ENCODE results near the gene PMF1.
"Not testable (repeated sequence)": the region's sequence is repeated elsewhere in the genome, so short reads cannot be mapped to it uniquely, and the experiment has no call there.

PMF1 gene, protein sequence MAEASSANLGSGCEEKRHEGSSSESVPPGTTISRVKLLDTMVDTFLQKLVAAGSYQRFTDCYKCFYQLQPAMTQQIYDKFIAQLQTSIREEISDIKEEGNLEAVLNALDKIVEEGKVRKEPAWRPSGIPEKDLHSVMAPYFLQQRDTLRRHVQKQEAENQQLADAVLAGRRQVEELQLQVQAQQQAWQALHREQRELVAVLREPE

DNA sequence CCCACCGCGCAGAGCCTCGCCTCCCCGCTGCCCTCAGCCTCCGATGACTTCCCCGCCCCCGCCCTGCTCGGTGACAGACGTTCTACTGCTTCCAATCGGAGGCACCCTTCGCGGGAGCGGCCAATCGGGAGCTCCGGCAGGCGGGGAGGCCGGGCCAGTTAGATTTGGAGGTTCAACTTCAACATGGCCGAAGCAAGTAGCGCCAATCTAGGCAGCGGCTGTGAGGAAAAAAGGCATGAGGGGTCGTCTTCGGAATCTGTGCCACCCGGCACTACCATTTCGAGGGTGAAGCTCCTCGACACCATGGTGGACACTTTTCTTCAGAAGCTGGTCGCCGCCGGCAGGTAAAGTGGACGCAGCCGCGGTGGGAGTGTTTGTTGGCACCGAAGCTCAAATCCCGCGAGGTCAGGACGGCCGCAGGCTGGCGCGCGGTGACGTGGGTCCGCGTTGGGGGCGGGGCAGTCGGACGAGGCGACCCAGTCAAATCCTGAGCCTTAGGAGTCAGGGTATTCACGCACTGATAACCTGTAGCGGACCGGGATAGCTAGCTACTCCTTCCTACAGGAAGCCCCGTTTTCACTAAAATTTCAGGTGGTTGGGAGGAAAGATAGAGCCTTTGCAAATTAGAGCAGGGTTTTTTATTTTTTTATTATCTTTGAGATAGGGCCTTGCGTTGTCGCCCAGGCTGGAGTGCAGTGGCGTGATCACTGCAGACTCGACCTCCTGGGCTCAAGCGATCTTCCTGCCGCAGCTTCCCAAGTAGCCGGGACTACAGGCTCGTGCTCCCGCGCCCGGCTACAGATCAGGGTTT lies at the start of gene PMF1:
TSS of gene PMF1 (plus strand) at position 175 of the 811 bp plus-strand sequence. CDS start at position 184, 9 bp downstream.
- in situ Hi-C loops (cut with MboI; ENCODE audit: low sequenced_read_pairs): loop anchor here (10.0 kb wide), 1 partner anchor 58 kb away; the partner anchor contains the start of gene SEMA4A

DNA sequence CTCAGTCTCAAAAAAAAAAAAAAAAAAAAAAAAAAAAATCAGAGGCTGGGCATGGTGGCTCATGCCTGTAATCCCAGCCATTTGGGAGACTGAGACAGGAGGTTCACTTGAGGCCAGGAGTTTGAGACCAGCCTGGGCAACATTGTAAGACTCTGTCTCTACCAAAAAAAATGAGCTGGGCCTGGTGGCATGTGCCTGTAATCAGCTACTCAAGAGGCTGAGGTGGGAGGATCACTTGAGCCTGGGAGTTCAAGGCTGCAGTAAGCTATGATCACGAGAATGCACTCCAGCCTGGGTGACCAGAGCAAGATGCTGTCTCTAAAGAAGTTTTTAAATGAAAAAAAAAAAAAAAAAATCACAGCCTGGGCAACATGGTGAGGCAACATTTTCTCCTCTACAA lies 49.1 kb upstream of the PMF1 start:
- in situ Hi-C loops (cut with MboI; ENCODE audit: low sequenced_read_pairs): no loop called here

DNA sequence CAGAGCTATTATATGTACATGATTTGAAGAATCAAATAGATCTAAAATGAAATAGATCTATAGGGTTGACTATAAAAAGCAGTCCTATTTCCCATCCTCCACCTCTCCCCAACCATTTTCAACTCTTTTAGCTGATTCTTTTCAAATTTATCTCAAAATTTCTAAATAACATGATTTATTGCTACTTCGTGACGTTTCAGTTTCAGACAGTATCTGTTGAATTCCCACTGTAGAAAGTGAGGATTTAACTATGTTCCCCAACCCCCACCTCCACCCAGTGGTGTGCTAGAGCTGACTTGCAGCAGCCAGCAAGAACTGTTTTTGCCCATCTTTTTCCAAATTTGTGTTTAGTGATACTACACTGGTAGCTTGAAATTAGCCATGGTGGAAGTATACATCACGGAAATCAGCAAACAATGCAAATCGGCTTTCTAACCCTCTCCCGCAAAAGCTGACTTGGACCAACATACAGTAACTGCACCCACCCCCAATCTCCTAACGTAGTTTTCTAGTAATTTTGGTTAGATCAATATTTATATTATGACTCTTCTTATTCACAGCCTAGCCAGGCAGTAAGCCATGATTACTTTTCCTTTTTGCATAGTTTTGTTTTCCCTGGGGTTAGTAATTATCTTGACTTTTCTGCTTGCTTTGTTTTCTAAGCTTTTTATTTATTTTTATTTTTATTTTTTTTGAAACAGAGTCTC lies 48.5 kb upstream of the PMF1 start:
- in situ Hi-C loops (cut with MboI; ENCODE audit: low sequenced_read_pairs): no loop called here

DNA sequence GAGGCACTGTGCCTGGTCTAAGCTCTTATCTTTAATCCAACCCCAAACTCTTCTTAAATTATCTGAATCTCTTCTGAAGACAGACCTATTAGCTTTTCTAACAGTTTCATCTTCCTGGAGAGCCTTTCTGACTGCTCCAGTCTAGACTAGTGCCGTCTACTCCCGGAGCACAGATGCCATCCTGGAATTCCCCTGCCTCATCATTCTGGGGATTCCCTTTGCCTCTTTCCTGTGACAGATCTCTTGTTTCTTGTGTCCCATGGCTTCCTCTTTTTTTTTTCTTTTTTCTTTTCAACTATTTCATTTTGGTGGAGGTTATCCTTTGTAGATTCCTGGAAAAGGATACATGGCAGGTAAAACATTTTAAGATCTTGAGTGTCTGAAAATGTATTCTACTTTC lies 47.7 kb upstream of the PMF1 start:
- in situ Hi-C loops (cut with MboI; ENCODE audit: low sequenced_read_pairs): no loop called here

DNA sequence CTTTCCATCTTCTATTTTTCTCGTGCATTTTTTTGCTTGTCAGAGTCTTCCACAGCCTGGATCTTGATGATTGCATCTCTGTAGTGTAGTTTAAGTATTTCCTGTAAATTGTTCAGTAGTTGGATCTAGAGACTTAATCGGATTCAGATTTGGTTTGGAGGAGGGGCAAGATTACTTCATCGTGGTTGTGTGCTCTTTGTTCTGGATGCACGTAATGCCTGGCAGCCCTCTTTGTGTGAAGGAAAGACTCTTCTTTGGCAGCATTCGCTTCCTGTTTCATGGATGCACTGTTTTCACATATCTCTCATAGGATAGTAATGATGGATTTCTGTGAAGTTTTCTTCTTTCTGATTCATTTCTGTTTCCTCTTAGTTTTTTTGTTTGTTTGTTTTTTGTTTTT lies 45.3 kb upstream of the PMF1 start:
- in situ Hi-C loops (cut with MboI; ENCODE audit: low sequenced_read_pairs): no loop called here

DNA sequence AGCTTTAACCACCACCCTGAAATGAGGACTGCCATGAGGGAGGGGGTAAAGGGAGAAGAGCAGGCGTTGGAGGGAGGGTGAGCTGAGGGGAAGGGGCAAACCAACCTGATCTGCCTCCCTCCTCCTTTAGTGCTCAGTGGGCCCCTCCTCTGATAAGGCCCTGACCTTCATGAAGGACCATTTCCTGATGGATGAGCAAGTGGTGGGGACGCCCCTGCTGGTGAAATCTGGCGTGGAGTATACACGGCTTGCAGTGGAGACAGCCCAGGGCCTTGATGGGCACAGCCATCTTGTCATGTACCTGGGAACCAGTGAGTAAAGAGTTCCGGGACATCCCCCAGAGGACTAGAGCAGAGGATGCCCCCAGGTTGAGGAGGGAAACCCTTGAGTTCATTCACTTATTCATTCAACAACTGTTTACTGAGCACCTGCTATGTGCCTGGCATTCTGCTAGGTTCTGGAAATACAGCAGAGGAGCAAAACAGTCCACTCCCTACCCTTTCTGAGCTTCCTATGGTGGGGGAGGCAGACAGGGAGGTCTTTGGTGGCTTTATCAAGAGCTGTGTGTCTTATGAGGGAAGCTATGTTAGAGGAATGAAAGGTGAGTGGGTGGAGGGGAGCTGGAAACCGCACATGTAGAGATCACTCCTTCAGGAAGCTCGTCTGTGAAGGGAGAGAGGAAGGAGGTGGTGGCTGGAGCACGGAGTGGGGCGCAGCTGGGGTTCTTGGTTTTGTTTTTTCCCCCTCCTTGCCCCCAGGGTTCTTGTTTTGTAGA lies 39.9 kb upstream of the PMF1 start:
- in situ Hi-C loops (cut with MboI; ENCODE audit: low sequenced_read_pairs): no loop called here

DNA sequence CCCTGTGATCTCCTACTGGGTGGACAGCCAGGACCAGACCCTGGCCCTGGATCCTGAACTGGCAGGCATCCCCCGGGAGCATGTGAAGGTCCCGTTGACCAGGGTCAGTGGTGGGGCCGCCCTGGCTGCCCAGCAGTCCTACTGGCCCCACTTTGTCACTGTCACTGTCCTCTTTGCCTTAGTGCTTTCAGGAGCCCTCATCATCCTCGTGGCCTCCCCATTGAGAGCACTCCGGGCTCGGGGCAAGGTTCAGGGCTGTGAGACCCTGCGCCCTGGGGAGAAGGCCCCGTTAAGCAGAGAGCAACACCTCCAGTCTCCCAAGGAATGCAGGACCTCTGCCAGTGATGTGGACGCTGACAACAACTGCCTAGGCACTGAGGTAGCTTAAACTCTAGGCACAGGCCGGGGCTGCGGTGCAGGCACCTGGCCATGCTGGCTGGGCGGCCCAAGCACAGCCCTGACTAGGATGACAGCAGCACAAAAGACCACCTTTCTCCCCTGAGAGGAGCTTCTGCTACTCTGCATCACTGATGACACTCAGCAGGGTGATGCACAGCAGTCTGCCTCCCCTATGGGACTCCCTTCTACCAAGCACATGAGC lies 36.1 kb upstream of the PMF1 start:
- in situ Hi-C loops (cut with MboI; ENCODE audit: low sequenced_read_pairs): no loop called here

DNA sequence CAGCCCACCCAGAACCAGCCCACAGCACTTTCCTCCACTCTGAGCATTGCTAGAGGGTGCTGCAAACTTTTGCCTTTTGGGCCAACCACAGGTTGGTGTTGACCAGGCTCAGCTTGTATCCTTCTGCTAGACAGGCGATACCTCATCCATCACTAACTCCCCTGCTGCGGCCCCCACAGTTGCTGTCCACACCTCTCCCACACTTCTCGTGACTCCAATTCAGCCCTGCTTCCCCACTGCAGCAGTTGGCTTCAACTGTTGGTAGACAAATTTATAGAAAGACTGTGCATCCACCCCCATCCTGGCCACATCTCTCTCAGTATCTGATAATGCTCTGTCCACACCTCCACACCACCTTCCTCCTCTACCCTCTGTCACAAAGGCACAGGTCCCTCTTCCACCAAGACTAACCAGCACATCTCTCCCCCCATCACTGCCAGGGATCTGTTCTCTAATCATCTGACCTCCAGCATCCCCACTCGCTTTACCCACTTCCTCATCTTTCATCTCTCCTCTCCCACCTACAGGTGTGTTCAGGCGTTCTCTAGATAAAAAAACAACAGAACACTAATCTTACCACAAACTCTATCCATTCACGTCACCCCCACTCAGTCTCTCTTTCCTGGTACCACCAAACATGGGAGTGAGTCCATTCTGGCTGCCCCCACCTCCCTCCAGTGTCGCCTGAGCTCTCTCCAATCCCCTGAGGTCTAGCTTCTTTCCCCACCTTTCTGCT lies 34.7 kb upstream of the PMF1 start:
- in situ Hi-C loops (cut with MboI; ENCODE audit: low sequenced_read_pairs): no loop called here

DNA sequence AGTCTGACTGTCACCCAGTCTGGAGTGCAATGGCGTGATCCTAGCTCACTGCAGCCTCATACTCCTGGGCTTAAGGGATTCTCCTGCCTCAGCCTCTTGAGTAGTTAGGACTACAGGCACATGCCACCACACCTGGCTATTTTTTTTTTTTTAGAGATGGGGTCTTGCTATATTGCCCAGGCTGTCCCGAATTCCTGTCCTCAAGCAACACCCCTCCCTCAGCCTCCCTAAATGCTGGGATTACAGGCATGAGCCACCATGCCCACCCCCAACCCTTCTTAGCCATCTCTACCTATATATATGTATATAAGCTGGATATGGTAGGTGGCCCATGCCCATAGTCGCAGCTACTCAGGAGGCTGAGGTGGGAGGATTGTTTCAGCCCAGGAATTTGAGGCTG lies 32.3 kb upstream of the PMF1 start:
- in situ Hi-C loops (cut with MboI; ENCODE audit: low sequenced_read_pairs): no loop called here

DNA sequence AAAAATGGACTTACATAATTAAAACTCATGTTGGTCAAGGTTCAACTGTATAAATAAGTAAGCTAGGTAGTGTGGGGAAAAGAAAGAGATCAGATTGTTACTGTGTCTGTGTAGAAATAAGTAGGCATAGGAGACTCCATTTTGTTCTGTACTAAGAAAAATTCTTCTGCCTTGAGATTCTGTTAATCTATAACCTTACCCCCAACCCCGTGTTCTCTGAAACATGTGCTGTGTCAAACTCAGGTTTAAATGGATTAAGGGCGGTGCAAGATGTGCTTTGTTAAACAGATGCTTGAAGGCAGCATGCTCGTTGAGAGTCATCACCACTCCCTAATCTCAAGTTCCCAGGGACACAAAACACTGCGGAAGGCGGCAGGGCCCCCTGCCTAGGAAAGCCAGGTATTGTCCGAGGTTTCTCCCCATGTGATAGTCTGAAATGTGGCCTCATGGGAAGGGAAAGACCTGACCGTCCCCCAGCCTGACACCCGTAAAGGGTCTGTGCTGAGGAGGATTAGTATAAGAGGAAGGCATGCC lies 31.3 kb upstream of the PMF1 start:
- in situ Hi-C loops (cut with MboI; ENCODE audit: low sequenced_read_pairs): not testable (repeated sequence)

DNA sequence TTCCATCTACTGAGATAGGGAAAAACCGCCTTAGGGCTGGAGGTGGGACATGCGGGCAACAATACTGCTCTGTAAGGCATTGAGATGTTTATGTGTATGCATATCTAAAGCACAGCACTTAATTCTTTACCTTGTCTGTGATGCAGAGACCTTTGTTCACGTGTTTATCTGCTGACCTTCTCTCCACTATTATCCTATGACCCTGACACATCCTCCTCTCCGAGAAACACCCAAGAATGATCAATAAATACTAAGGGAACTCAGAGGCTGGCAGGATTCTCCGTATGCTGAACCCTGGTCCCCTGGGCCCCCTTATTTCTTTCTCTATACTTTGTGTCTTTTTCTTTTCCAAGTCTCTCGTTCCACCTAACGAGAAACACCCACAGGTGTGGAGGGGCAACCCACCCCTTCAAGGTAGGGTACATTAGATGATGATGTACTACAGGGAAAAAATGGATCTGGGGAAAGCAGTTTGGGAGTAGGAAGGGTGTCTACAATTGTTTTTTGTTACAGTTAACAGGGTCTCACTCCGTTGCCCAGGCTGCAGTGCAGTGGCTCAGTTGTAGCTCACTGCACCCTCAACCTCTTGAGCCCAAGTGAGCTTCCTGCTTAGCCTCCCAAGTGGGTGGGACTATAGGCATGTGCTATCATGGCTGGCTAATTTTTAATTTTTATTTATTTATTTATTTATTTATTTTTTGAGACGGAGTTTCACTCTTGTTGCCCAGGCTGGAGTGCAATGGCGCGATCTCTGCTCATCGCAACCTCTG lies 30.6 kb upstream of the PMF1 start:
- in situ Hi-C loops (cut with MboI; ENCODE audit: low sequenced_read_pairs): not testable (repeated sequence)

DNA sequence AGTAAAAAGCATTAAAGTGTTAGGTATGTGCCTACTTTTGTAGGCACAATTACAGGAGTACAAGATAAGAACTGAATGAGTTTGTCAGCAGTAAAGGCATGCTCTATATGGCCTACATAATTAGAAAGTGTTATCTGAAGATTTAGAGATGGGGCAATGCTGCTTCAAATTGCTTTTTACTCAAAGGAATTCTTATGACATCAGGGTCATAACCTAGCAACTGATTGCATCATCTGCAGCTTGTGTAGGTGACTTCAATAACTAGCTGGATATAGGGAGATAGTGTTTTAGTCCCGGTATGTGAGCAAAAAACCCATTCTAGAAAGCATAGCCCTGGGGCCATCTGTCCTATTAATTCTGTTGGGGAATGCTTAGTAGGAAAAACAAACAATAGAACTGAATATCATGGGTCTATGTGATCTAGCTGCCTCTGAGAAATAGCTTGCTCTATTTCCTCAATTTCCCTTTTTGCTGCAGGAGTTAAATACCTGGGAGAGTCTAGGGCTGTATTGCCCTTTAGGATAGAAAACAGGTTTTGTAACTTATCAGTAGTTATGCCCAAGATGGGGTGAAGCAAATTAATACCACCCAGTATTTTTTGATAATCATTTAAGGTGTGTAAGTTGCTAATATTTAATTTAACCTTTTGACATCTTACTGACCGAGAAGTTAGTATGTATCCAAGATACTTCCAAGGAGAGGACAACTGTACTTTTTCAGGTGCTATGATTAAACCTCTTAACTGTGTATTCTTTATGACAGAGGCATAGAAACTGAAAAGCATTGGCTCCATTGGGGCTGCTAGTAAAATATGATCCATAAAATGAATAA lies 26.2 kb upstream of the PMF1 start:
- in situ Hi-C loops (cut with MboI; ENCODE audit: low sequenced_read_pairs): not testable (repeated sequence)

DNA sequence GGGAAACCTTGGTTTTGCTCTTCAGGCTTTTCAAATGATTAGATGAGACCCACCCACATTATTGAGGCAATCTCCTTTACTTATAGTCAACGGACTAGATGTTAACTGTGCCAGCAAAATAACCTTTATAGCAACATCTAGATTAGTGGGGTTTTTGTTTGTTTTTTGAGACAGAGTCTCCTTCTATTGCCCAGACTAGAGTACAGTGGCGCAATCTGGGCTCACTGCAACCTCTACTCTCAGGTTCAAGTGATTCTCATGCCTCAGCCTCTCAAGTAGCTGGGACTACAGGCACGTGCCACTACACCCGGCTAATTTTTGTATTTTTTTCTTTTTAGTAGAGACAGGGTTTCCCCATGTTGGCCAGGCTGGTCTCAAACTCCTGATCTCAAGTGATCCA lies 22.5 kb upstream of the PMF1 start:
- in situ Hi-C loops (cut with MboI; ENCODE audit: low sequenced_read_pairs): not testable (repeated sequence)

DNA sequence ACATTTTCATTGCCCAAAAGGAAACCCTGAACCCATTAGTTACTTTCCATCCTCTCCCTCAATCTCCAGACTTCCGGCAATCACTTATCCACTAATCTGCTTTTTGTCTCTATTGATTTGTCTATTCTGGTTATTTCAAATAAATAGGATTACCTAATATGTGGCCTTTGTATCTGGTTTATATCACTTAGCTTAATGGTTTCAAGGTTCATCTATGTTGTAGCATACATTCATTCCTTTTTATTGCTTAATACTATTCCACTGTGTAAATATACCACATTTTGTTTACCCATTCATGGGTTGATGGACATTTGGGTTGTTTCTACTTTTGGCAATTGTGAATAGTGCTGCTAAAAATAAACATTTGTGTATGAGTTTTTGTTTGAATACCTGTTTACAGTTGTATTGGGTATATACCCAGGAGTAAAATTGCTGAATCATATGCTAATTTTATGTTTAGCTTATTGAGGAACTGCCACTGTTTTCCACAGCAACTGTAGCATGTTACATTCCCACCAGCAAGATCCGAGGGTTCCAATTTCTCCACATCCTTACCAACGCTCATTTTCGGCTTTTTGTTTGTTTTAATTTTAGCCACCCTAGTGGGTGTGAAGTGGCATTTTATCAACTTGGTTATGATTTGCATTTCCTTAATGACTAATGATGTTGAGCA lies 21.4 kb upstream of the PMF1 start:
- in situ Hi-C loops (cut with MboI; ENCODE audit: low sequenced_read_pairs): no loop called here

DNA sequence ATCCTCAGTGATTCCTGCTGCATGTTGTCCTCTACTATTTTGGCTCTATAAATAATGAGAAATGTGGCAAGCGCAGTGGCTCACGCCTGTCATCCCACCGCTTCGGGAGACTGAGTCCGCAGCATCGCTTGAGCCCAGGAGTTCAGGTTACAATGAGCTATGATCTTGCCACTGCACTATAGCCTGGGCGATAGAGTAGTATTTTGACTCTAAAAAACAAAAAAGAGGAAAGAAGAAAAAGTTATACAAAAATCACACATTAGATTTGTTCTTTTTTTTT lies 19.7 kb upstream of the PMF1 start:
- in situ Hi-C loops (cut with MboI; ENCODE audit: low sequenced_read_pairs): no loop called here

DNA sequence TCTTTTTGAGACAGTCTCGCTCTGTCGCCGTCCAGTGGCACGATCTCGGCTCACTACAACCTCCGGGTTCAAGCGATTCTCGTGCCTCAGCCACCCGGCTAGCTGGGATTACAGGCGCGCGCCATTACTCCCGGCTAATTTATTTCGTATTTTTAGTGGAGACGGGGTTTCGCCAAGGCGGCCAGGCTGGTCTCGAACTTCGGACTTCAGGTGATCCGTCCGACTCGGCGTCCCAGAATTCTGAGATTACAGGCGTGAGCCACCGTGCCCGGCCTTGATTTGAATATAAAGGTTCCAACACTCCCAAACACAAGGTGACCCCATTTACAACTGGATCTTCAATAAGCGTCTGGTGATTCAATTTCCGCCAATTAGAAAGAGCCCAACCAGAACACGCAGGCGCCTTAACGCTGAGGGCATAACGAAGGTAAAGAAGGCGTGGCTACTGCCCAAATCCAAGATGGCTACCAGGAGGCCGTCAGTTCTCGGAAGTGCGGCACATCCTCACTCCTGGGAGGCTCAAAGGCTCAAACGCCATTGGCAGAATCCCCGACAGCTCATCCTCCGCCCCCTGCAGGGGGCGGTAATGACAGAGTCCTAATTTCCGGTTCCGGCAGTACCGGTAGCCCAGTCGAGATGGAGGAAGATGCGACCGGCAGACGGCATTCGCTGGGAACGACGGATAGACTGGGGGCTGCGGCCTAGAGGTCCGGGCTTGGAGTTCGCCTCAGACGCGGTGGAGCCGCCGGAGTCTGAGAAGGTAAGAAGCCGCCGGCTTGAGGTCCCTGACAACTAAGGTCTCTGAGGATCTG lies 19.1 kb upstream of the PMF1 start, which contains the start of gene SLC25A44:
TSS of gene SLC25A44 (plus strand) at position 617 of the 812 bp plus-strand sequence. CDS start 5,744 bp downstream, outside the sequence.
- in situ Hi-C loops (cut with MboI; ENCODE audit: low sequenced_read_pairs): no loop called here

DNA sequence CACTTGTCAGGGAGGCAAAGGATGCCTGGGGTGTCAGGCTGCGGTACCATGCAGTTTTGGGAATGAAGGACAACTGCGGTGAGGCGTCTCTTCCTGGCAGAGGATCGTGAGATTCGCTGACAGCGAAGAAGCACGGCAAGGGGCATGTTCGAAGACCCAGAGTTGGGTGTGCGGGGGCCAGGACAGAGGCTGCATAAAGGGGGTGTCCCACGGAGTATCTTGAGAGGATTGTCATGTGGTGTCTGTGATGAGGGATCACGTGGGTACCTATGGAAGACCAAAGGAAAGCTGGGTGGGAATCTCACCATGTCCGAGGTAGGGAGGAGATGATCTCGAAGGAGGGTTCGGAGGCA lies 18.5 kb upstream of the PMF1 start:
- in situ Hi-C loops (cut with MboI; ENCODE audit: low sequenced_read_pairs): no loop called here
